RWPE1 (cell line): ENCODE results near the gene JAGN1.

ENCODE experiments used
- CTCF ChIA-PET: fragments of 350-600 bp; sonication (Branson Sonifier 250); formaldehyde crosslinking; extraction: SDS; loops from one replicate; lab custom pipeline; 2021; lab: Yijun Ruan, JAX
- POLR2A ChIA-PET: fragments of 400-600 bp; formaldehyde crosslinking; extraction: SDS; loops from one replicate; lab custom pipeline; 2020; ENCODE audit warnings: antibody characterized with exemption; ENCODE audit not compliant: low non-redundant PET; lab: Yijun Ruan, JAX
- DNase-seq: peaks from one replicate; pipeline ENCODE4 v3.0.0; 2012; ENCODE audit warnings: low spot score
- H3K27ac ChIP-seq: fragments of 450-650 bp; 2 replicates; pipeline ENCODE4 v1.5.1; 2017
- CTCF ChIP-seq: fragments of 450-650 bp; conservative IDR thresholded peaks from 2 replicates; pipeline ENCODE4 v1.5.1; 2017; ENCODE audit warnings: low read depth, mild to moderate bottlenecking

The JAGN1 gene

GRCh38 chr3:9879830-9880549 lies 10.4 kb upstream of the JAGN1 start, which contains the start of gene CIDEC:
TSS of gene CIDEC (minus strand) at chr3:9880253. CDS start at chr3:9878486, 1,767 bp downstream.
- peak within 1 kb of the TSS; percentile 29; the same call in 1 of the 2 replicates for H3K27ac ChIP-seq
- DNase-seq = no peak
- ChIA-PET CTCF (no interaction called here), POLR2A (no interaction called here)
- TF ChIP-seq CTCF = no peak

- TF ChIP-seq CTCF = no peak
- POLR2A ChIA-PET = no interaction called here
- H3K27ac ChIP-seq = no peak overlapping the region
- no peak for DNase-seq
- CTCF ChIA-PET = no interaction called here
These were observed 9.0 kb upstream of the JAGN1 start for GRCh38 chr3:9881441-9881840.

GRCh38 chr3:9883706-9884554 lies 6.5 kb upstream of the JAGN1 start:
- TF ChIP-seq CTCF = no peak
- no peak for DNase-seq
- ChIA-PET CTCF (interaction anchor here (0.7 kb wide), 2 partner anchors 10 to 19 kb away, joined by 3 to 6 read pairs; no protein-coding TSS in a partner anchor), POLR2A (interaction anchor here (0.6 kb wide), 1 partner anchor 270 kb away, joined by 7 read pairs; no protein-coding TSS in a partner anchor)
- peak overlapping the region; percentile 89 for H3K27ac ChIP-seq

- ChIA-PET CTCF (interaction anchor here (0.7 kb wide), 1 partner anchor 19 kb away, joined by 3 read pairs; no protein-coding TSS in a partner anchor), POLR2A (no interaction called here)
- peak overlapping the region; percentile 89 for H3K27ac ChIP-seq
- TF ChIP-seq CTCF = no peak
- DNase-seq = peak; percentile 88
These were observed 5.8 kb upstream of the JAGN1 start for GRCh38 chr3:9884555-9885165.

GRCh38 chr3:9886328-9886727 lies 4.1 kb upstream of the JAGN1 start:
- H3K27ac ChIP-seq = peak overlapping the region; percentile 89; the same call in 1 of the 2 replicates
- DNase-seq = no peak
- ChIA-PET CTCF (interaction anchor here (0.6 kb wide), 1 partner anchor 18 kb away, joined by 4 read pairs; no protein-coding TSS in a partner anchor), POLR2A (no interaction called here)
- TF ChIP-seq CTCF = no peak

GRCh38 chr3:9887480-9887879 lies 2.9 kb upstream of the JAGN1 start:
- no peak for TF ChIP-seq CTCF
- ChIA-PET POLR2A (no interaction called here), CTCF (no interaction called here)
- H3K27ac ChIP-seq = peak overlapping the region; percentile 27; the same call in 1 of the 2 replicates
- DNase-seq = no peak
